GM19468 (cell line): ENCODE measurements around the gene KCTD1.
"Not testable (repeated sequence)": the region's sequence is repeated elsewhere in the genome, so short reads cannot be mapped to it uniquely, and the experiment has no call there.

Experiments
- ATAC-seq: cut with Tn5 transposase; IDR thresholded peaks from one replicate; pipeline ENCODE4 v1.9.1; 2021; ENCODE audit warnings: mild to moderate bottlenecking, moderate library complexity, moderate number of reproducible peaks; ENCODE audit not compliant: unreplicated experiment; ENCODE audit errors: extremely low read depth

KCTD1 gene

DNA sequence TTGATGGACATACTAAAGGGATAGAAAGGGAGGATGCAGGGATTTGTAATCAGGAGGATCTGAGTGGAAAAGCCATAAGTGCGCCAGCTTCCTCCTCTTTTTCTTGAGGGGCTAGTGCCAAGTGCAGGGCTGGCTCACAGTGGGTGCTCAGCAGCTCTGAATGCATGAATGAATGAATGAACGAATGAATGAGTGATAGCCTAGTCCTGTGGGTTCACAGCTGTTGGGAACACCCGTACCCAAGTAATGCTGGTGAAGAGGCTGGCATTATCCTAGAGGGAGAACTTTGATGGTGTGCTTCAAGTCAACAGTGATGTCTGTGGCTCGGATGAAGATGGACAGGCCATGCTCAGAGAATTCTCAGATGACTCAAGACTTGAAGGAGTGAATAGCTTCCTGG lies 108.8 kb downstream of the KCTD1 start:
- no peak for ATAC-seq

DNA sequence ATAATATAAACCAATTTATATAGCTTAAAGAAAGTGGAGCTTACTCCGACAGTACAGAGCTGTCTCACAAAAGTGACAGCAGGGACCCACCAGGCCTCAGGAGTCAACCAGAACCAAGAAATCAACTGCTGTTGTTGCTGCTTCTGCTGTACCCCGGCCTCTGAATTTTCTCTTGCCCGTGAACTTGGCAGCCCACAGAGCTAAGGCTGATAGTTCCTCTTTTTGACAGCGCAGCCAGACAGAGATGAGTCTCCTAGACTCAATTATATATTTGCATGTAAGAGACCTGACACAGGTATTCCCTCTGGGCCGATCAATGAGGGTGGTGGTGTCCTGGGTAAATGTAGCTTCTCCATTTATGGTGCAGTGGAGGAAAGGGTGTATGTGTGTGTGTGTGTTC lies 109.4 kb downstream of the KCTD1 start:
- ATAC-seq: peak; percentile 95

DNA sequence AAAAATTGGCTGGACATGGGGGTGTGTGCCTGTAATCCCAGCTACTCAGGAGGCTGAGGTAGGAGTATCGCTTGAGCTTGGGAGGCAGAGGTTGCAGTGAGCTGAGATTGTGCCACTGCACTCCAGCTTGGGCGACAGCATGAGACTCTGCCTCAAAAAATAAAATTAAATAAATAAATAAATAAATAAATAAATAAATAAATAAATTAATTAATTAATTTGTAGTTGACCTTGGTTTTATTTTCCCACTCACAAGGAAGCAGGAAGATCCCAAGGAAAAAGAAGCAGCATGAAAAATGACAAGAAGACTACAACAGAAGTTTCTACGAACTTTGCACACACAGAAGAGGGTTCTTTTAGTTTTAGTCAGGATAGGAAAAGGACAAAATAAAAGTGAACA lies 110.7 kb downstream of the KCTD1 start:
- not testable (repeated sequence) for ATAC-seq

DNA sequence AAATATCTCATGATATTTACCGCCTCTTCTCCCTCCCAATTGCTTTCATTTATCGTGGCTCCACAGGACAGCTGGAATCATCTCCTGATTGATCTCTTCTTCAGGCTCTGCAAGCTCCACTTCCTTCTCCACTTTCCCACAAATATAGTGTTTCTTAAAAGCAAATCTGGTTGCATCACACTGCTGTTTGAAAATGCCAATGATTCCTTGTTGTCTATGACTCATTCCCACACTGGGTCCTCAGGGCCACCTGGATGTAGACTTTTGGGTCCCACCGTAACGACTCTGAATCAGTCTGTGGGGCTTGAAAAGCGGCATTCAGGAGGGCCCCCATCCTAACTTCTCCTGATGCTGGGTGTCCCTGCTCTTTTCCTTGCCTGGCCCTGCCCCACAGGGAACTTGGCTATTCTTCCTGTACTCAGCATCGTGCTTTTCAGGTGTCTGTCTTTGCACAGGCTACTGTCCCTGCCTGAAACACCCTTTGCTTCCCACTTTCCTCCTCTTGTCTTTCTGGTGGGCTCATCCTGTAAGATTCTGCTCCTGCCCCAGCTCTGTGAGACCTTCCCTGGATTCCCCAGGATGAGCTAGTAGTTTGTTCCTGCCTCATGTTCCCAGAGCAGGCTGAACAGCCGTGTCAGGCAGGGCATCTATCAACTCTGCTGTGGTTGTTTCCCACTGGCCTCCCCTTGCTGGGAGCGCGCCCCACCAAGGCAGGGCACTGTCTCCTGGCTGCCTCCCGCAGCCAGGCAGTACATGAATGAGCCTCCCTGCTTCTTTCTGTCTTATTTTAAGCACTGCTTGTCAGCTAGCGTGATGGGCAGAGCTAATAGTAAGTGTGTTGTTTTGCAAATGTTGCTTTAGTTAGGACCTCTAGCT lies 111.9 kb downstream of the KCTD1 start:
- ATAC-seq: no peak

DNA sequence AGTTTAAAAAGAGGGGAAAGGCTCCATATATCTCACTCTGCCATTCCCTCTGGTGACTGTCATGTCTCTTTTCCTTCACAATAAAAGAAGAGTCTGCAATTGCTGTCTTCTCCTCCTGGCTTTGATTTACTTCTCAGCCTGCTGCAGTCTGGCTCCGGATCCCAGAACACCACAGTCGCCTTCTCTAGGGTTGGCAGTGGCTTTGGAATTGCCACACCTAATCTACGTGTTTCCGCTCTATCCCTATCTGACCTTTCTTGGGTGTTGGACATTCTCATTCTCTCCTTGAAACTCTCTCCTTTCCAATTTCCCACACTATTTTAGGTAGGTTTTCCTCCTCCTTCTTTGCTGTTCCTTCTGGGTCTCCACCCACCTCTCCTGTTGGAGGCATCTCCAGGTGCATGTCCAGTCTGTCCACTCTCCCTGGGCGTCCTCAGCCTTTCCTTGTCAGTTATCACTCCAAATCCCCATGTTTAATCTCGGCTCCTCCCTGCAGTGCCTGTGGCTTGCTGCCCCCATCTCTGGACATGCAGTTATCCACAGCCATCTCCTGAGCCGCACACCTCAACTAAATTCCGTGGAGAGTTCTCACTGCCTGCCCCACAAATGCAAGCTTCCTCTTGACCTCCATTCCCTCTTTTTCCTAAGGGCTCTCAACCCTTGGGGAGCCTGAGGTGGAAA lies 112.8 kb downstream of the KCTD1 start:
- ATAC-seq: no peak

DNA sequence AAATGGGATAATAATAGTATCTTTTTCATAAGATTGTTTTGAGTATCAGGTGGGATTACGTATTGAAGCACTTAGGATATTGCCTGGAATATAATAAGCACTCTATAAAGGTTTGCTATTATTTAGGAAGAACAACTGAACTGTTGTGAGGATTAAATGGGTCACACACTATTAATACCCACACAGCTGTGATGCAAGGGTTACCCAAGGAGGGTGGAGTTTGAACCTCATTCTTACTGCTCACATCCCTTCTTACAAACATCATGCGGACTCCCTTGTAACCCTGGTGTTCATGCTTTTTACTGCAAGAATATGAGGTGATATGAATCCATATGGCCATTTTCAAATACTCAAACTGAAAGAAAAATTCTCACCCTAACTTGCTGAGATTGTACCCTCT lies 113.5 kb downstream of the KCTD1 start:
- no peak for ATAC-seq

DNA sequence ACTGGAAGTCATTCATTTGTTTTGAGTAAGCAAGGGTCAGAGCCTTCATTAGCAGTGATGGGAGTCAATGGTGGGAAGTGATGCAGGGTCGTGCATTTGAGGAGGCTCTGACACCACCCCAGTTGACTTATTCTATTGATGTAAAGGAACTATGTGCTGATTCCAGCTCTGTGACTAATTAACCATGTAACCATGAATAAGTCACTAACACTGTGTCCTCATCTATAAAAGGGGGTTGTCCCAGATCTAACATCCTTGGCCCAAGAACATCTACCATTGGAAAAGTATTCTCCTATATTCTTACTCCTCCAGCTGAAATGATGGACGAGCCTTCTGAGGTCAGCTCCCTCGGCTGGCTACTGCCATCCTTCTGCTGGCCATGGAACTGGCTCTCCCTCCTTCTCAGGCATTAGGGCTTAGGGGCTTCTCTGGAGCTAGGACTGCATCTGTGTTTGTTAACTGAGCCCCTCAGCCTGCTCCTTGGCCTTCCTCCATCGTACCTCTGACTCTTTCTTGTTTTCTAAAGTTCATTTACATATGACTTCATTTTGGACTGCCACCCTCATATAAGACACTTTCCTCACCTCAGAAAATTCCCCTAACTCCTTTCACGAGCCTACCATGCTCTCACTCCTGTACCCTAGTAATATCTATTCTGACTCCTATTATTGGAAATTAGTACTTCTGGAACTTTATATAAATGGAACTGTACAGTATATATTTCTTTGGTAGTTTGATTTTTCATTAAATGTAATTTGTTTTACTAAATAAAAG lies 115.5 kb downstream of the KCTD1 start:
- ATAC-seq: no peak

DNA sequence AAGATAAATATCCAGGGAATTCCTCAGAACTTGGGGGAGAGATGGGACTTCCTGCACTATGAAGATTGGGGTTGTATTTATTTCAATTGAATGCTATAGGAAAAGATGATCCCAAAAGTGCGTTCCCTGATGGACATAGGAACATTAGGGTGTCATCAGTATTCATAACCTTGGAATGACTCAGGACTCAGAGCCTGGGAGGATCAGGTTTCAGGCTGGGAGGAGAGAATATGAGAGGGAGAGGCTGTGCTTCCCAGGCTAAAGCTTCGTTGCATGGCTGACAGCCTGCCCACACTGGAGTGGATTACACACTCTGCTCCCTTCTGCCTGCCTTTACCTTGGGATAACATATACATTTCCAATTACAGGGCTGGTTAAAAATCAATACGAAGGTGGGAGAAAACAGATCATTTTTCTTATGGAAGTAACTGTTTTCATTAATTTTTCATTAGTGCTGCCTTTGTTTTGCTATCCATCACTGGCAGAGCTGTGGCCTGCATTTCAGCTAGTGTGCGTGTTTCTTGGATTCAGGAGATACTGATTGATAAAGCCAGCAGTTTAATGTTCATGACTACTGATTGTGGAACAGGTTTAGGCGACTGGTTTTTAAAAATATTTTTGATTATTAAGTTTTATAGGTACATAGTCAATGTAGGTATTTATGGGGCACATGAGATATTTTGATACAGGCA lies 118.7 kb downstream of the KCTD1 start:
- ATAC-seq: no peak

DNA sequence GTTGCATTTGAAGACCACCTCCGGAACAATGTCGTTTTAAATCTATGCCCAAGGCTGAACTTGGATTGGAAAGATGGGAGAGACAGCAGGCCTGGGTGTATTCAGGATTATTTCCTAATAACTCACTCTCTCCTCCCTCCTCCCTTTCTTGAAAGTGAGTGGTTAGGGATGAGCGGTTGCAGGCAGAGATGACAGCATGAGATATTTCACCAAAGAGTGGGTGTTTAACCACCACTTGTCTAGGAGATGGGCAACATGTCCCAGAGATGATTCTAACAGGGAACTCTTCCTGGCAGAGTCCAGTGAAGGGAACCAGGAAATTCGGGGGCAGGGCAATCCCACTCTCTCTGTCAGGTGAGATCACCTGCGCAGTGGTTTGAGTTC lies 123.2 kb downstream of the KCTD1 start:
- ATAC-seq: no peak

DNA sequence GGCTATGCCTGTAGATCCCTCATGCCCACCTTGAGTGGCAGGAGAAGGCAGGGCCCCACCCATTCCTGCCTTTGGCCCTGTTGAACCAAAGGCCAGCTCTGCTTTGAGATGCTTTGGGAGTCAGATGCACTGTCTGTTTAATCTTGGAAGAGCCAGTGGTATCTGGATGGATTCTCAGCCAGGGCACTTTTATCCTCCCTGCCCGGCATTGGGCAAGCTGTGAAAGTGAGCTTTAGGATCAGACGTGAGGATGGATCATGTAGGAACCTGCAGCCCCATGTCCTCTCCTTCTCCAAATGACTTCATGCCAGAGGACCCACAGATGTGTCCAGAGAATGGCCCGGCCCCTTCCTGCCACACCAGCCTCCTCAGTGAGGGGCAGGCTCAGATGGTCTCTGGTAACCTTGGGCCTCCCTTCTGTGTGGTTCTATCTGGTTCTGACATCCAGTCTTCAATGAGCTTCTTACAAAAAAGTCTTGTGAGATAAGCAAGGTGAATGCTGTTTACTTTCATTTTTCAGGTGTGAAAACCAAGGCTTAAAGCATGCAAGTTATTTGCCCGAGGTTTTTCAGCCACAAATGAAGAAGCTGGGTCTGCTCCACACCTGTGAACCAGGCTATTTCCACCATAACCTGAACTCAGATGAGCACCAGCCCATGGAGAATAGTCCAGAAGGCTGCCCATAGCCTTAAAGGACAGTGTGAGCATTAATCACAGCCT lies 123.8 kb downstream of the KCTD1 start:
- ATAC-seq: peak; percentile 20

DNA sequence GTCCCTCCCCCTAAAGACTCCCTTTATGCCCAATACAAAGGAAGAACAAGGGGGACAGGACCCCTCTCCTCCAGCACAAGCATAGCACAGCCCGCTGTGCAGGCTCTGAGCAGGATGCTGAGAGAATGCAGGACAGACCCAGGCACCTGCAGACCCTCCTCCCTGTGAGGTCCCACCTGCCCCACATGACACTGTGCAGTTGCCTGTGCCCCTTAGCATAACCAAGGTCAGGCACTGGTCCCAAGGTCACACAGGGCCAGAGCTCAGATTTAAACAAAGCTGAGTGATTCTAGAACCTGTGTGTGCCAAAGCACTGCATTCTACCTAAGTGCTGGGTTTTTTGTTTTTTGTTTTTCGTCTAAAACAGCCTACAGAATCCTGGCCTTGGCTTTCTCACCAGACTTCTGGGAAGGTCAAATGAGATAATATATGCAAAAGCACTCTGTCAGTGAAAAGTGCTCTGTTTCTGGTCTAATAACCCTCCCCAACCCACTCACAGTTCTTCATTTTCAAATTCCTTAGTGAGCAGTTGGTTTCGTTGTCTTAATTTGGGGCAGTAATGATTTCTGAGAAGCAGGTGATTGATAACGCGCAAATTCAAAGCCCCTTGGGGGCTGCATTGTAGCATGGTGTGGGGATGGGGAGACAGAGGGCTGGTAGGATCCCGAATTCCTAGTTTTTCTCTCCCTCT lies 125.7 kb downstream of the KCTD1 start:
- peak; percentile 35 for ATAC-seq

DNA sequence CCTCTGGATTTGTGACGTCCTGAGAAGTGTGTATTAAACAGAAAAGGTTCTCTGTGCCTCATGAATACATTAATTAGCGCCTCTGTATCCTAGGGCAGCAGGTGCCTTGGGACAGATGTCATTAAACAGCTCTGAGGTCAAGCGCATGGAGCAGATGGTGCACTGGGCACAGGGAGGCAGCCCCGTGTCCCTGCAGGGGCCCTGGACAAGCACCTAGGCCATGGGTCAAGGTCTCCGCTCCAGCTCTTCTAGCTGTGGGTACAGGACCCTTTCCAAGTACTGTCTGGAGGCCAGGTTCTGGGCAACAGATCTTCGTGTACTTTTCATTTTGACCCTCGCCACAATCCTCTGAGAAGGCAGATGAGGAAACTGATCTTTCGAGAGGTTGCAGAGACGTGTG lies 126.4 kb downstream of the KCTD1 start:
- ATAC-seq: no peak

DNA sequence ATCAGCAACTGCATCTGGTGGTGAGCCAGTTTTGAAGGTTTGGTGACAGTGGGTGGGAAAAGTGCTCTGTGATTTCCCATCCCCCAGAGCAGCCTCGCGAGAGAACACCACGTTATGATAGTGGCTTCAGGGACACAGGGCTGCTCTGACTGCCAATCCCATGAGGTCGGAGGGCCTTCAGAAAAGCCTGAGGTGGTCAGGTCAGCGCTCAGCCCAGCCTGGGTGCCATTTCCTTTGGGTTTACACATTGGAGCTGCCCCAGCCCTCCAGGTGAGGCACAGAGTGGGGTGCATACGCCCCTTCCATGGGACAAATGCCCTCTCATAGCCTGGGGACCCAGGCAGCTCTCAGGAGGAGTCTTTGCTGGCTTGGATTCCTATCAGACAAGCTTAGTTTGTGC lies 126.8 kb downstream of the KCTD1 start:
- no peak for ATAC-seq

DNA sequence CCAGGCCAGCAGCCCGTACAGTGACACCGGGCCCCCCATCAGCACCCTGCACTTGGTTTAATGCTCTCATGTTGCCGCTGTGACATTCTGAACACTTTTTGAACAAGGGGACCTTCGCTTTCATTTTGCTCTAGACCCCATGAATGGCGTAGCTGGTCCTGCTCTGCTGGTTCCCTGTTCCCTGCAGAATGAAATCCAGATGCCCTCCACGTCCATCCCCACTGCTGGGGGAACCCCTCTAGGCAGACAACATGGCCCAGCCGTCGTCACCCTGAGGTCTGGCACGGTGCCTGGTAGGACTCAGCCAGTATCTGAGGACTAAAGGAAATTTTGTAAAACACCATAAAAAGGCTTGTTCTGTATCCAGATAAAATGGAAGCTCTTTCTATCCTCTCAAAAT lies 128.6 kb downstream of the KCTD1 start:
- no peak for ATAC-seq

DNA sequence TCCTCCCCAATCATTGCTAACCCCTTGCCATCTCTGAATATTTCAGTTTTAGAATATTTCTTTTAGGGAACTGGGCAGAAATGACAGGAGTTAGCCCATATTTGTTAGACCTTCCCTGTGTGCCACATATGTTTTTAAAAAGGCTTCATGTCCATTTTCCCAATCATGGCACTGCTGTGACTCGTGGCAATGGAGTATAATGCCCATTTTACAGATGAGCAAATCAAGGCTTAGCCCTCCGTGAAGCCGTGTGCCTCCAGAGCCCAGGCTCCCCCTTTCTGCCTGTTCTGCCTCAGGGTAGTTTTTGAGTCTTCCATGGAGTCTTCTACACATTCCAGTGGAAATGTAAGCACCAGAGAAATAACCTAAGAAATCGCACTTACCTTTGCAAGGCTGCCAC lies 130.1 kb downstream of the KCTD1 start:
- ATAC-seq: no peak

DNA sequence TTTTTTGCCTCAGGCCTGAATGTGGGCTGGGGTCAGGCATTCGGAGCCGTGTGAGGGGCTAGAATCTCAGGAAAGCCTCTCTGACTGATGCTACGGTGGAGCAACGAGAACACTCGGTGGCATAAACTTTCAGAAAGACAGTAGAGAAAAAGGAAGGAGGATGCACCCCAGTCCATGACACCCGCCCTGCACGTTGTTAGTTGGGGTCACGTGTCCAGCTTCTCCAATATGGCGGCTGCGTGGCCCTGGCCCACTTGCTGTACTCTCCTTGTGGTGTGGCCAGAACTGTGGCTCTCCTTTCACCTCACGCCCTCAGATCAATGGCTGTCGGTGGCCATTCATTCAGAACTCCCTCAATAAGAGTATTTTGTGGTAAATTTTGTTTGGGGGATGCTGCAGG lies 131.2 kb downstream of the KCTD1 start:
- ATAC-seq: no peak

DNA sequence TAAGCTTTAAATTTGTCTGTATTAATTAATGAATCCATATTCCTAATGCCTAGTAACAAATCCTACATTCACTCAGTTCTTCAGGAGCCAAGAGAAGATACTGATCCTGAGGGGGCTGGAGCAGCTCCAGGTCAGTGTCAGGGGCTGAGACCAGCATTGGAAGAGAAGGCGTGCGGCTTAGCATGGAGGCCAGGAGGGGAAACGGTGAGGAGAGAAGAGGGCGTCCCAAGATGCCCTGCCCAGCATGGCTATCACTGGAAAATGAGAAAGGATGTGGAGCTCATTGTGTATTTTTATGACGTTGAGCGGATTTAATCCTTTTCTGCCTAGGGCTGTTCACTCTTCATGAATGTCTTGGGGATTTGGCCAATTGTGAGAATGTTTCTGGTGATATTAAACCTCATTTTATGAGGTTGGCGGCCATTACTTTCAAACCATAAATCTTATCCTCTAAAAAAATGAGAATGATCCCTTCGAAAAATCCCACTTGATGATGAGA lies 131.7 kb downstream of the KCTD1 start:
- no peak for ATAC-seq

DNA sequence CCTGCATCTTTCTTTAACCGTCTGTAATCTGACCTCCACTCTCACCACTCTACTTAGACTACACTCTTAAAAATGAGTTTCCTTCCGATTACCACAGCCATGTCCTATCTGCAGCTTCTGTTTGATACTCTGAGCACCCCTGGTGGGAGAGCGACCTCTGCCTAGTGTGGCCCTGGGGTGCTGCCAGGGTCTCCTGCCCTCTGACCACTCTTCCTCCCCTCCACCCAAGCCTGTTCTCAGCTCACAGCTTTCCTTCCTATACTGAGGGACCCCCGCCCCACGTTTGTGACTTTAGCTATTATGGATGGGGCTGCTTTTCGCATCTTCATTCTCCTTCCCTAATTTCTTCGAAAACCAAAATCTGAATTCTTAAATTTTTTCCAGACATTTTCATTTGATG lies 132.7 kb downstream of the KCTD1 start:
- no peak for ATAC-seq

DNA sequence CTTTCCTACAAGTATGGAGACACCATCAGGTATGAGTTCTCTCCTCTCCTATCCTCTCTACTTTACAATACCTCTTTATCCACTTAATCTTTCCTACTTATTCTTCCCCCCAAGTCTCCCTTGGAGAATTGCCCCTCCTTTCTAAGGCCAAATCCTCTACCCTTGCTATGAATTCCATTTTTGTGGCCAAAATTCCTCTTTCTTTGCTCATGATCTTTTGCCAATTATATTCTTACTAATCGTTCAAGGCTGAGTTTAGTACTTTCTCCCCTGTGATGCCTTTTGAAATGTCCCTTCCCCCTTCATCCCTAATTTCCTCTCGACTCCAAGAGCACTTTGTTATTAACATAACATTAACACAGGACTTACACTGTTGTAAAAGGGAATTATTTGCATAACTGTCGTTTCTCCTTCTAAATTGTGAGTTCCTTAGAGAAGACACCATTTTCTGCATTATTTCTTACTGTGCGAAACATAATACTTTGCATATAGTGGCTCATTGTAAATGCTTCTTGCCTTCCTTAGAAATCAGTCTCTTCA lies 133.4 kb downstream of the KCTD1 start:
- ATAC-seq: no peak
